ENCODE measurements around the gene FER.
"Not testable (repeated sequence)": the region's sequence is repeated elsewhere in the genome, so short reads cannot be mapped to it uniquely, and the experiment has no call there.

Gene FER

DNA sequence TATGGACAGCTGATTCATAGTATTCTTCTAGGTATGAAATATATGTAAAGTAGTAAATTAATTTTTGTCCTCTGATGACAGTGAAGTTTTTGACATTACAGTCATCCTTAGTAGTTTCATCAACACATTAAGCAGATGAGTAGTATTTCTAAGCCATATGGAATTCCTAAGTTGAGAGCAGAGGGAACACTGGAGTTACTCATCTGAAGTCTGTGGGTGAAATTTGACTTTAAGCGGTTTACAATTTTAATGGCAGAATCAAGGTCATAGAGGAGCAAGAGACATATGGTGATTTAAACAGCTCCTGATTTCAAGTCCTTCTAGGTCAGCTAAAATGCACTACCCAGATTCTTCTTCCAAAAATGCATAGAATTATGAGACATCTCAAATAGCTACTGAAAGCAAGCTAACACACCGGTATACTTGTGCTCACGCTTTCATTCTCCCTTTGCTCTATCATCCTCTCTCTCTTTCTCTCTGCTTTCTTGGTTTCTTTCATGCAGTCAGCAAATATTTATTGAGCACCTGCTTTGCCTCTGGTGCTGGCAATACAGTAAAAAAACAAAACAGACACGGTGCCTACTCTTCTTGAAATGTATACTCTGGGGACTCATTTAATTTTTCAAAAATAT is 235.9 kb downstream of the FER start:
- no peak for DNase-seq

DNA sequence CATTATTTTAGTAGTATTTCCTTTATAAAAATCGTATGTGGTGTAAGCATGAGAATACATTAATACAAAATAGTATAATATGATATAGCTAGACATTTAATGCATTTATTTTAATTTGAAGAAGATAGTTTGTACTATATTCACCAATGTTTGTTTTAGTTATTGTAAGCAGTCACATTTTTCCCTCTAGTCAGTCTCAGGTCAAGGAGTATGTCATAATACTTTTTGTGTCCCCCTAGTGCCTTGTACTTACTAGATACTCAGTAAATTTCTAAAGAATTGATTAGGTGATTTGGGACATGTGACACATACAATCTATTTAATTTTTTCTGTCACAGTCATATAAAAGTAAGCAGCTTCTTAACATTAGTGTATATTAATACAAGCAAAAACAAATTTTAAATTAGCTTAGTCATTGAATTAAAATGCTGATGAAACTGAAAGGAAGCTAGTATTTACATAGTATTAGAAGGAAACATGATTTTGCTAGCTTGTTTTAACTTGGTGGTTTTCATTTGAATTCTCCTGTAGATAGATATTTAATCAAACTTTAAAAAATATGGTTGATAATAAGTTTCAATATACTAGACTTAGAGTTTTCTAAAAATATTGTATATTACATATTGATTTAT is 242.2 kb downstream of the FER start:
- DNase-seq: no peak

DNA sequence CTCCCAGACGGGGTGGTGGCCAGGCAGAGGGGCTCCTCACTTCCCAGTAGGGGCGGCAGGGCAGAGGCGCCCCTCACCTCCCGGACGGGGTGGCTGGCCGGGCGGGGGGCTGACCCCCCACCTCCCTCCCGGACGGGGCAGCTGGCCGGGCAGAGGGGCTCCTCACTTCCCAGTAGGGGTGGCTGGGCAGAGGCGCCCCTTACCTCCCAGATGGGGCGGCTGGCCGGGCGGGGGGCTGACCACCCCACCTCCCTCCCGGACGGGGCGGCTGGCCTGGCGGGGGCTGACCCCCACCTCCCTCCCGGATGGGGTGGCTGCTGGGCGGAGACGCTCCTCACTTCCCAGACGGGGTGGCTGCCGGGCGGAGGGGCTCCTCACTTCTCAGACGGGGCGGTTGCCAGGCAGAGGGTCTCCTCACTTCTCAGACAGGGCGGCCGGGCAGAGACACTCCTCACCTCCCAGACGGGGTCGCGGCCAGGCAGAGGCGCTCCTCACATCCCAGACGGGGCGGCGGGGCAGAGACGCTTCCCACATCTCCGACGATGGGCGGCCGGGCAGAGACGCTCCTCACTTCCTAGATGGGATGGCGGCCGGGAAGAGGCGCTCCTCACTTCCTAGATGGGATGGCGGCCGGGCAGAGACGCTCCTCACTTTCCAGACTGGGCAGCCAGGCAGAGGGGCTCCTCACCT is 244.8 kb downstream of the FER start:
- not testable (repeated sequence) for DNase-seq

DNA sequence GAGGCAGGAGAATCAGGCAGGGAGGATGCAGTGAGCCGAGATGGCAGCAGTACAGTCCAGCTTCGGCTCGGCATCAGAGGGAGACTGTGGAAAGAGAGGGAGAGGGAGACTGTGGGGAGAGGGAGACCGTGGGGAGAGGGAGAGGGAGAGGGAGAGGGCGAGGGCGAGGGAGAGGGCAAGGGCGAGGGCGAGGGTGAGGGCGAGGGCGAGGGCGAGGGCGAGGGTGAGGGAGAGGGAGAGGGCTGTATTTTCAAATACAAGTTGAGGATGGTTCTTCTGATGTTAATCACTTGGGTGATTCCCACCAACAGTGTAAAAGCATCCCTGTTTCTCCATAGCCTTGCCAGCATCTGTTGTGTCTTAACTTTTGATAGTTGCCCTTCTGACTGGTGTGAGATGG is 245.7 kb downstream of the FER start:
- not testable (repeated sequence) for DNase-seq

DNA sequence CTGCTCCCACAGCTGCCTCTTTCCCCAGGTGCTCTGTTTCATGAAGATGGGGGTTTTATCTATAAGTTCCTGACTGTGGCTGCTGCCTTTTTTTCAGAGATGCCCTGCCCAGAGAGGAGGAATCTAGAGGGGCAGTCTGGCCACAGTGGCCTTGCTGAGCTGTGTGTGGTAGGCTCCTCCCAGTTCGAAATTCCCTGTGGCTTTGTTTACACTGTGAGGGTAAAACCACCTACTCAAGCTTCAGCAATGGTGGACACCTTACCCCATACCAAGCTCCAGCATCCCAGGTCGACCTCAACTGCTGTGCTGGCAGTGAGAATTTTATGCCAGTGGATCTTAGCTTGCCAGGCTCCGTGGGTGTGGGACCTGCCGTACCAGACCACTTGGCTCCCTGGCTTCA is 250.0 kb downstream of the FER start:
- no peak for DNase-seq

DNA sequence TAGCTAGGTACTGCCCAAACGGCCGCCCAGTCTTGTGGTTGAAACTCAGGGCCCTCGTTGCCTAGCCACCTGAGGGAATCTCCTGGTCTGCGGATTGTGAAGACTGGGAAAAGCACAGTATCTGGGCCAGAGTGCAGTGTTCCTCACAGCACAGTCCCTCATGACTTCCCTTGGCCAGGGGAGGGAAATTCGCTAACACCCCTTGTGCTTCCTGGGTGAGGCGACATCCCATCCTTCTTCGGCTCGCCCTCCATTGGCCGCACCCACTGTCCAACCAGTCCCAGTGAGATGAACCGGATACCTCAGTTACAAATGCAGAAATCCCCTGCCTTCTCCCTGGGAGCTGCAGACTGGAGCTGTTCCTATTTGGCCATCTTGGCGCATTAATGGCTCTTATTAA is 250.5 kb downstream of the FER start:
- DNase-seq: no peak

DNA sequence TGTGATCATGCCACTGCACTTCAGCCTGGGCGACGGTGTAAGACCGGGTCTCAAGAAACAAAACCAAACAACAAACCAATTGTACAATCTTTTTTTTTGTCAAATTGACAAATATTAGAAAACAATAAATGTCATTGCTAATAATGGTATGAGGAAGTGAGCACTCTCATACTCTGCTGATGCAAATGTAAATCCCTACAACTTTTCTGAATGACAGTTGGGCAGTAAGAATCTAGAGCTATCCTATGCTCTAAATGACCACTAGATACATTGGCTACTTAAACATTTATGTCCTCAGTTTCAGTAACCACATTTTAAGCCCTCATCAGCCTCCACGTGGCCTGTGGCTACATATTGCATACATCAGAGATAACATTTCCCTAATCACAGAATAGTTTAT is 256.2 kb downstream of the FER start:
- no peak for DNase-seq

DNA sequence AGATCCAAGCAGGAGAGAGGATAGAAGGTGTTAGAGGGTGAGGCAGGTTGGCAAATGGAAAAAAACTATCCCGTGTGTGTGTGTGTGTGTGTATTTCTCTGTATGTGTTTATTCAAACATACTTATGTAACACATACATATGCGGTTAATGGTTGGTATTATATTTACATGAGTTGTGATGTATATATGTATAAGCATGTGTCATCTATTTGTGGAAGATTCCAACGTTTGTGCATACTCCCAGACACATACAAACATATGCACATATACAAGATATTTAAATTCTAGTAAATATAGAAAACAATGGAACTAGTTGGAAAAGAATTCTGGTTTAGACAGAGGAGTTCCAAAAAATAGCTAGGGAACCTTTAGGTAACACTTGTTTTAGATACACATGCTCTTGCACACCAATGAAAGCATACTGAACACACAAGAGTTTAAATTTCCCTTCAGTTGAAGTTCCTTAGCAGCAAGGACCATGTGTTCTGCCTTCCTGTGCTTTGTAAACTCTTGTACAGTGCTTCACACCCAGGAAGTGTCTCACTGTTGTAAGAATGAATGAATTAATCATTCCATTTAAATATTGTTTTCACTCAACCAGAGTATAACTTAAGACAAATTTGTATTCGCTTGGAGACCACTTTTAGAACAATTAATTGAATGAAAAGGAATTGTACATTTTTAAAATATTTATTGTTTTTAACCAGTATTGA is 257.8 kb downstream of the FER start:
- DNase-seq: no peak

DNA sequence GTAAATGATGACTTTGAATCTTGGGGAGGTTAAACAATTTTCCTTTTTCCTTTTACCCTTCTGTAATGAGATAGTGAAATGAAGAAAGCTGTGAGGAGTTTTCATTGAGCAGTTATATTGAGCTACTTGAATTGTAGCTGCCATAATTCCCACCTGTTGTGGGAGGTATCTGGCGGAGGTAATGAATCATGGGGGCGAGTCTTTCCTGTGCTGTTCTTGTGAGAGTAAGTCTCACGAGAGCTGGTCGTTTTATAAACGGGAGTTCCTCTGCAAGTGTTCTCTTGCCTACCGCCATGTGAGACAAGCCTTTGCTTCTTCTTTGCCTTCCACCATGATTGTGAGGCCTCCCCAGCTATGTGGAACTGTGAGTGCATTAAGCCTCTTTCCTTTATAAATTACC is 258.4 kb downstream of the FER start:
- DNase-seq: no peak

DNA sequence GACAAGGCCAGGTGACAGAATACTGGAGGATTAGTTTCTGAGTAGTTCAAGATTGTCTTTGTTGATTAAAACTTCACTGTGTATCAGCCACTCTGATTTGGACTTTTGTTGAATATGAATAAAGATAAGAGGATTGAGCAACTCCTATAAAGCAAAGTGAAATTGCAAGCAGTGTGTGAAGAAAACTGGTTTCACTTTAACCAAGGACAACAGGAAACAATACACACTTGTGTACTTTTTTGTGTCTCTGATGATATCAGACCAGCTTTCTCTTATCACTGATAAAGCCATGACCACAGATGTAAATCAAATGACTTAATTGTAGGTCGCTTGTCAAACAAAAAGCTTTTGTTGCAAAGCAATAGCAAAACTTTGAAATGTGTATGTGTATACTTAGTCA is 268.6 kb downstream of the FER start:
- DNase-seq: no peak

DNA sequence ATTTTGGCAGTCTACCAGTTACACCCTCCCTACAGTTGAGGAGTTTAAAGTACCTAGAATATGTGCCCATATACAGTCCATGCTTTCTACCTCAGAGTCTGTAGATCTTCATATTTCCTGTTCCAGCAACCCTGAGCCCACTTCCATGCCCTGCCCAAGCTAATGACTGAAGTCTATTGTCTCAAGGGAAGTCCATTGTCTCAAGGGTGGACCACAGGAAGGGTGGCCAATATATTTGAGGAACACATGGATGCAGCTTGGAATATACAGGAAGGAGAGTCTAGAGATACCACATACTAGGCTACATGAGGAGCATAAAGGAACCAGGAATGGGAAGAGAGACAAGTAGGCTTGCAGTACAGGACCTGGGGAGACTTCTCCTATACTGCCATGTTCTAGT is 274.4 kb downstream of the FER start:
- no peak for DNase-seq

DNA sequence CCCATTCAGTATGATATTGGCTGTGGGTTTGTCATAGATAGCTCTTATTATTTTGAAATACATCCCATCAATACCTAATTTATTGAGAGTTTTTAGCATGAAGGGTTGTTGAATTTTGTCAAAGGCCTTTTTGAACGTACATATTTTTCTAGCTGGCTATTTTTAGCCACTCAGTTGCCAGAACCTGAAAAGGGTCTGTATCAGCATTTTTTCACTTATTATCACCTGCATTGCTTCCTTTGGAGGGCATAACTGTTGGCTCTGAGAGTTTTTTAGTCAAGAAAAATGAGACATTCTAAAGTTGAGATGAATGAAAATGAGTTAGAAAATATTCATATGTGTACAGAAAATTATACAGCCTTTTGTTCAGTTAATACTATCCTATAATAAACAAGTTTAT is 278.0 kb downstream of the FER start:
- DNase-seq: not testable (repeated sequence)

DNA sequence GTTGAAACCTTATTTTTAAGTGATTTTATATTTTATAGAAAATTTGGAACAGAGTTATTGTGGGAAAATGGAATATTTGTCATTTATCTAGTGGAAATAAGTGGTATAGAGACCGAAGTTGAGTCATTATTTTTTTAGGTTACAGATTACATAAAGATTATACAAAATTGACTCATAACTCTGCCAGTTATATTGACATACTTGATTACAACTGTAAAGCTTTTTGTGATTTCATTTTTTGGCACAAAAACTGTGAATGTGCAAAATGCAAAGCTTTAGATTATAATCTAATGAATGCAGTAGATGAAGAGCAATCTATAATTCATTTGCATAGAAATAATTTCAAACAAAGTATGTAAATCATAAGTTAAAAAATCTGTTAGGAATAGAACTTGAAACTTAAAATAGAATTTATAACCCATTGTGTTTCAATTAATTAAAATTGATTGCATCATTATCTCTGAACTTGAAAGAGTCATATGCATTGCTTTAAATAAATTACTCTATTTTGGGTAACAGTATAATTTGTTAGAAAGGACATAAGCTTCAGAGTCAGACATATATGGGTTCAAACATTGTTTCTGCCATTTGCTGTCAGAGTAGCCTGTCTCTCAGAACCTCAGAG is 280.4 kb downstream of the FER start:
- DNase-seq: no peak

DNA sequence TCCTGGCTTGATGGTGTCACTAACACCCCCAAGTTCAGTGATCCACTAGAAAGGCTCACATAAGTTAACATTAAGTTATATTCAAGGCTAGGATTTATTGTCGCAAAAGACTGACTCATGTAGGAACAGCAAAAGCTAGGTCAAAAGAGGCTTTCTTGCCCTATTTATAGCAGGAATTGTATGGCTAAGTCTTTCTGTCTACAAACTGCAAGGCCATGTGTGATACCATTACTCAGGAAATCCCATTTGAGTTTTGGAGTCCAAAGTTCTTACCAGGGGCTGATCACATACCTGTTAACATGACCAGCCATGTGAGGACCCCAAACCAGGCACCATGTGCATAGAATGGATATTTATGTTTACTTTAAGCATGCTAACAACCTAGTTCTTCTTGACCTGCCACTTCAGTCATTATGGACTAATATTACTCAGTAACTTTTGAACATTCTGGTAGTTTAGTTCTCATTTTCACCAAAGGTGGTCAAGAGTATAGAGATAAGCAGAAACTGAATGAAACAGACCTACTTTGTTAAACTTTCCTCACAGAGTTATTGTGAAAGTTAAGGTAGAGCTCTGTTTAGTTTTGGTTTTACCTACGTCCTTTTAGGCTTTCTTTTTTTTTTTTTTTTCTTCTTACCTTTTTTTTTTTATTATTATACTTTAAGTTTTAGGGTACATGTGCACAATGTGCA is 281.1 kb downstream of the FER start:
- DNase-seq: no peak

DNA sequence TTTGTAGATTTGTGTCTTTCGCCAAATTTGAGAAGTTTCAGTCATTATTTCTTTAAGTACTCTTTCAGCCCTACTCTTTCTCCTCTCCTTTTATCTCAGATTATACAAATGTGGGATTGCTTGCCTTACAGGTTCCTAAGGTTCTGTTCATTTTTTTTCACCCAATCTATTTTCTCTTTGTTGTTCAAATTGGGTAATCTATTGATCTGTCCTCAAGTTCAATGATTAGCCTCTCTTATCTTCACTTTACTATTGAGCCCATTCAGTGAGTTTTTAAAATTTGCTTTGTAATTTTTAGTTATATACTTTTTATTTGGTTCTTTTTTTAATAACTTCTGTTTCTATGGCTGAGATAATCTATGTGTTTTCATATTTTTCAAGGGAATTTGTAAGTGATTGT is 282.1 kb downstream of the FER start:
- DNase-seq: no peak

DNA sequence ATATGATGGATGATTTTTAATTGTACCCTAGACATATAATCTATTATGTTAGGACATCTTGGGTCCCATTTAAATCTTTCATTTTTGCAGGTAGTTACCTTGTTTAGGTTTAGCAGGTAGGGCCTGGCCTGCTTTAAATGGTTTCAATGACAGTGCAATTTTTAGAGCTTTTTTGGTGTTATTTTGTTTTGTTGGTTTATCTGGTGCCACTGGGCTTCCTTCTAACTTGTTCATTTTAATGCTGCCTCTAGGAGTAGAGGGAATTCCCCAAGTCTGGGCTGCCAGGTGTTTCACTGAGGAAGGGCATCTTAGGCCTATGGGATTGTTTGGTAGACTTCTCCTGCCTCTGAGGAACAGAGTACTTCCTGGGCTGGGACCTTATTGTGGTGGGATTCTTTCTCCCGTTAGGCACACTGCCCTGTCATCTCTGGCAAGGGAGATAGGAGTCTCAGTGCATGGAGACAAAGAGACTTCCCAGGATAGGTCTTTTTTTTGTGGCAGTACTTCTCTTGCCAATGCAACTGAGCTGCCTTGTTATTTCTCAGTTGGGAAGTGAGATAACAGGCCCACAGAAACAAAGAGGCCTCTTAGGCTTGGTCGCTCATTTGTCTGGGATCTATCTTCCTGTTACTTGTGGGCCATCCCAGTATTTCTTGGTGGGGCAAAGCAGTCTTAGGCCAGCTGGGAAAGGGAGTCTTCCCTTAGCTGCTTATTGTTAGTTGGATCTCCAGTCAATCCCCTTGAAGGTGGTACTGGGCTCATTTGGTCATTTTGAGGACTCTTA is 282.9 kb downstream of the FER start:
- DNase-seq: no peak

DNA sequence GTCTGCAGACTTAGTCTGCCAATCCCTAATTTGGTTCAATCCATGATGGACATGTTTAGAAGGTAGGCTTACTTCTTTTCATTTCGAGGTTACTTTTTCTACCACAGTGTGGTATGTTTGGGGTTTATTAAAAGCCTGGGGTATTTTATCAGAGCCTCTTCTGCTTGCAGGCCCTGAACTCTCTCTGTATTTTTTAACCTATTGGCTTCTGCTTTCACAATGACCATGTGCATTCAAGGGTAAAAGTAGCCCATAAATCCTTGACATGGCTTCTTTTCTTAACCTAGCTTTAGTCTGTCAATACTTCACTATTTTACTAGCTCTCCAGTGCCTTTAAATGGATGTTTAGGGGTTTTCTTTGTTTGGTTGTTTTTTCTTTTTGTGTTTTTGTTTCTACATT is 286.6 kb downstream of the FER start:
- DNase-seq: no peak

DNA sequence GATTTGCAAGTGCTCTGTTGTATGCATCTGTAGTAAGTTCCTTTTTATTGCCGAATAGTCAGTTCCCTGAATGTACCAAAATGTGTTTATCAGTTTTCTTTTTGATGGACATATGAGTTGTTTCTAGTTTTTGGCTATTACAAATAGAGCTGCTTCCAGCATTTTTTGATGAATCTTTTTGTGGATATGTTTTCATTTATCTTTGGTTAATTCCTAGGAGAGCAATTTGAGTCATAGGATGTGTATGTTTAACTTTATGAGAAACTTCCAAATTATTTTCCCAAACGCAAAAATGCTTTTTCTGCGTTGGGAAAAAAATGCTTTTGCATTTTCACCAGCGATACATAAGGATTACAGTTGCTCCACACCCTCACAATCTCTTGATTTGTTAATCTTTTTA is 287.7 kb downstream of the FER start:
- no peak for DNase-seq

DNA sequence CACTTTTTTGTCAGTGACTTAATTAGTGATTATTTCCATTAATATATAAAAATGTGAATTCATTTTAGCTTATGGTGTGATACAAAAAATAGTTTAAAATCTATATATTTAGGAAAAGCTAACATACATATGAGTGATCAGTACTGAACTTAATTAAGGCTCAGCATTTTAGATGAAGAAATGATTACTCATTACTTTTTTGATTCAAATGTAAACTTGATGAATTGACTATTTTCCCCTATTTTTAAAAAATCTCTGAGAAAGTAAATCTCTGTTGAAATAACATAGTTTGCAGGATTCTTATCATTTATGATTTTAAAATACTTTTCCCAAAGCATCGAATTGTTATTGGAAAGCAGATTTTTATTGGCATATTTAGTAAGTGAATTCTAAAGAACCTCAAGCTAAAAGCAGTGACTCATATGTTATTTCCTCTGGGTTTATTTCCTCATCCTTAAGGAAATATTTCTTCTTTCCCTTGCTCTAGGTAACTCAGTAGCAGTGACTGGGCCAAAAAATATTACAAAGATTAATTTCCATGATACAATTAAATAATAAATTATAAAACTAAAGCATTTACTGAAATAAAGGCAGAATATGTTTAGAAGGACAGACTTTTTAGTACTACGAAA is 290.6 kb downstream of the FER start:
- DNase-seq: no peak

DNA sequence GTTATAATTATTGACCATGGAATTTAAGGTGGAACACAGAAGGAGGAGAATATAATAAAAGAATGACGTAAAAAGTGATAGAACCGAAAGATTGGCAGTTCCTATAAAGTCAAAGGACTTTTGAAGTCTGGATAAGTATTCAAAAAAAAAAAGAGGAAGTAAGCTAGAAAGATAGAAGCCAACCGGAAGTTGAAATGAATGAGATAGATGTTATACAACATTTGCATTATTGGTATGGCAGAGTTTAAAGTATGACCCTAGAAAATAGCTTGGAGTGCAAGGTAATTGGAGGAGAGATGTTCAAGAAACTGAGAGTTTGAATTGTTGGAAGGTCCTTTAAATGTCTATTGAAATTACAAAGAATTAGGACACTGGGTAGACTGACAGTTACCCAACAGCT is 293.6 kb downstream of the FER start:
- no peak for DNase-seq

DNA sequence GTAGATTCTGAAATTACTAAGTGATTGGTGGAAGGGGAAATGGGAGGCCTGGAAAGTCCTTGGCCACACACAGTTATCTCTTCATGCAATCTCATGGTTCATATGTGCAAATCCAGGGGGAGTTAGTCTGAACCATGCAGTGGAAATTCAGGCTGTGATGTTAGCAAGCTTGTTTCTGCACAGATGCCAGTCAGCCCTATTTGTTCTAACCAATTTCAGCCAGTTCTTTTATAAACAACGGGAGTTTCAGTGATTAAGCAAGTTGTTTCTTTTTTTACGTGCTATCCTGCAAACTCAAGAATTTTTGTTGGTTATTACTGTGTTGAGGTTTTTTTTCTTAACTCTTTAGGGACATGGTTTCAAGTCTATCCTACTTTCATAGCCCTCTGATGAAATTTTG is 298.0 kb downstream of the FER start:
- no peak for DNase-seq

DNA sequence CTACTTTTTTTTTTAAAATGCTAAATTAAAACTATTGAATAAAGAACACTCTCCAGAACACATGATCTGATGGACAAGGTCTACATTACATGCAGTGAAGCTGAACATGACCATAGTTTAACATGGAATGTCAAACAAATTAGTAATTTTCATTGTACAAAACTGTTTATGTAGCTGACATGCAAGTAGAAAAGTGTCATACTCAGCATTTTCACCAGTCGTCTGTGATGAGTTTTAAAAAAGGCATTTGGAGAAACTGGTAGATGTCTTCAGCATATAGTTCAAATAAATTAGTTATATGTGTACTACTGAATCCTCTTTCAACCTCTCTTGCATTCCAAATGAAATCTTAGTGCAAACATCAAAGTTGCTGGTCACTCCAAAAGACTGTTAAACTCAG is 301.9 kb downstream of the FER start:
- no peak for DNase-seq

All from NCI-H1092 treated with DMSO at 0.1 percent for 48 hours (cell line).